Cardiac septum (tissue), 1 donor: Measurements from ENCODE around the gene PTPN4. TPM values are rescaled to one million over a fixed set of nuclear protein-coding genes. Genes with fewer than 3 reads are reported as not detected.
"Not testable (repeated sequence)": the region's sequence is repeated elsewhere in the genome, so short reads cannot be mapped to it uniquely, and the experiment has no call there.

Source experiments
- DNase-seq: peaks from one replicate; pipeline ENCODE4 v3.0.0-alpha.2; 2020; ENCODE audit warnings: low spot score
- intact Hi-C: fragments of 100-400 bp; cut with DNase I; formaldehyde crosslinking; loops from one replicate; pipeline ENCODE4 v1.14.0; 2022
- total RNA-seq: library from RNA; stranded (reverse); fragmentation: NEBNext Ultra II Directional; extraction: Animal tissue kit (Norgen Biotek cat#: 25700); gene quantifications from one replicate; pipeline ENCODE4 v1.2.1, GENCODE V29; 2021
- donor health status: DM: no; HTN: no; CAD: no.

The PTPN4 gene
- total RNA-seq, 1 donor from 2014 or later, result 35.7 TPM

DNA sequence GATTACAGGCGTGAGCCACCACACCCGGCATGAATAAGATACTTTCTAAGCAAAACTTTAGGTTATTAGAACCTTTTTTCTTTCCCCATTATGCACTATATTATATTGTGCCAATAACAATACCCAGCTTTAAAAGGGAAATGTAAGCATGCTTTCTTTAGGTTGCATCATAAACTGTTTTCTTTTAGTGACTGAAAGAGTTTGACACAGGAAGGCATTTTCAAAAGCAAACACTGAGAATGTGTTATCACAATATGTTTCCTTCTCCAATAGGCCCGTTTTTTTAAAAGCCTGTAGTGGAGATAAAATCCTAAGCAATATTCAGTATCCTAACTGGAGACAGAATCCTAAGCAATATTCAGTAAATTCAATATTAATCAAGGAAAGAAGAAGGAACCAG lies 236.4 kb downstream of the PTPN4 start:
- no peak for DNase-seq

DNA sequence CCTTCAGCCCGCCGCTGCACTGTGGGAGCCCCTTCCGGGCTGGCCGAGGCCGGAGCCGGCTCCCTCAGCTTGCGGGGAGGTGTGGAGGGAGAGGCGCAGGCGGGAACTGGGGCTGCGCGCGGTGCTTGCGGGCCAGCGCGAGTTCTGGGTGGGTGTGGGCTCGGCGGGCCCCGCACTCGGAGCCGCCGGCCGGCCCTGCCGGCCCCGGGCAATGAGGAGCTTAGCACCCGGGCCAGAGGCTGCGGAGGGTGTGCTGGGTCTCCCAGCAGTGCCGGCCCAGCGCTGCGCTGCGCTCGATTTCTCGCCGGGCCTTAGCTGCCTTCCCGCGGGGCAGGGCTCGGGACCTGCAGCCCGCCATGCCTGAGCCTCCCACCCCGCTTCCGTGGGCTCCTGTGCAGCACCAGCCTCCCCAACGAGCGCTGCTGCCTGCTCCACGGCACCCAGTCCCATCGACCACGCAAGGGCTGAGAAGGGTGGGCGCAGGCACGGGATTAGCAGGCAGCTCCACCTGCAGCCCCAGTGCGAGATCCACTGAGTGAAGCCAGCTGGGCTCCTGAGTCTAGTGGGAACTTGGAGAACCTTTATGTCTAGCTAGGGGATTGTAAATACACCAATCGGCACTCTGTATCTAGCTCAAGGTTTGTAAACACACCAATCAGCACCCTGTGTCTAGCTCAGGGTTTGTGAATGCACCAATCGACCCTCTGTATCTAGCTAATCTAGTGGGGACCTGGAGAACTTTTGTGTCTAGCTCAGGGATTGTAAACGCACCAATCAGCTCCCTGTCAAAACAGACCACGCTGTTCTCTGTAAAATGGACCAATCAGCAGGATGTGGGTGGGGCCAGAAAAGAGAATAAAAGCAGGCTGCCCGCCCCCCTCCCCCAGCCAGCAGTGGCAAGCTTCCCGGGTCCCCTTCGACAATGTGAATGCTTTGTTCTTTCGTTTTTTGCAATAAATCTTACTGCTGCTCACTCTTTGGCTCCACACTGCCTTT lies 237.5 kb downstream of the PTPN4 start:
- intact Hi-C loops, DNase-seq: not testable (repeated sequence)

More for the DNA sequence above, 236.4 kb downstream of the PTPN4 start:
- intact Hi-C loops, result no loop called here

DNA sequence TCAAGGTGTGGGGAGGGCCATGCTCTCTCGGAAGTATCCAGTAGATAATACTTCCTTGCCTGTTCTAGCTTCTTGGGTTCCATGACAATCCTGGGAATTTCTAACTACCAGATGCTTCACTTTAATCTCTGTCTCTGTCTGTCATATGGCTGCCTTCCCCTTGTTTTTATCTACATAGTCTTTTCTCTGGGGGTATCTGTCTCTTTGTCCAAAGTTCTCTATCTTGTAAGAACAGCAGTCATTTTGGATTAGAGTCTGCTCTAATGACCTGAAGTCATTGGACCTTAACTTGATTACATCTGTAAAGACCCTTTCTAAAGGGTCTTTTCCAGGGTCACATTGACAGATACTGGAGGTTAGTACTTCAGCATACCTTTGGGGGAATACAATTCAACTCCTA lies 241.7 kb downstream of the PTPN4 start:
- intact Hi-C loops, result no loop called here
- DNase-seq, result no peak

DNA sequence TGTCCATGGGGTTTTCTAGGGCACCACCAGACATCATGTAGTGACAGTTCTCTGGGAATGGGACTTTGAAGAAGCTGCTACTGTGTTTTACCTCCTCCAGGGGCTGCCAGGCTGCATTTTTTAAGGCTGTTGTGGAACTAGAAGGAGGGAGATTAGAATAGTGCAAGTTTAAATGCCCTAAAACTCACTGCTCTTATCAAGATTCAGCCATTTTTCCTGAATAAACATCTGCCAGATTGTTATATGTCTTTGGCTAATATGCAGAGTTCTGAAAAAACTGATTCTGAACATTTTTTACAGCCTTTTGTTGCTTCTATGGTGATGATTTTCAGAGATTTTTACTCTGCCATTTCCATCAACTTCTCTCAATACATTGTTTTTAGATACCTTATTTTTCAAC lies 244.5 kb downstream of the PTPN4 start:
- DNase-seq, result no peak
- intact Hi-C loops, result no loop called here

DNA sequence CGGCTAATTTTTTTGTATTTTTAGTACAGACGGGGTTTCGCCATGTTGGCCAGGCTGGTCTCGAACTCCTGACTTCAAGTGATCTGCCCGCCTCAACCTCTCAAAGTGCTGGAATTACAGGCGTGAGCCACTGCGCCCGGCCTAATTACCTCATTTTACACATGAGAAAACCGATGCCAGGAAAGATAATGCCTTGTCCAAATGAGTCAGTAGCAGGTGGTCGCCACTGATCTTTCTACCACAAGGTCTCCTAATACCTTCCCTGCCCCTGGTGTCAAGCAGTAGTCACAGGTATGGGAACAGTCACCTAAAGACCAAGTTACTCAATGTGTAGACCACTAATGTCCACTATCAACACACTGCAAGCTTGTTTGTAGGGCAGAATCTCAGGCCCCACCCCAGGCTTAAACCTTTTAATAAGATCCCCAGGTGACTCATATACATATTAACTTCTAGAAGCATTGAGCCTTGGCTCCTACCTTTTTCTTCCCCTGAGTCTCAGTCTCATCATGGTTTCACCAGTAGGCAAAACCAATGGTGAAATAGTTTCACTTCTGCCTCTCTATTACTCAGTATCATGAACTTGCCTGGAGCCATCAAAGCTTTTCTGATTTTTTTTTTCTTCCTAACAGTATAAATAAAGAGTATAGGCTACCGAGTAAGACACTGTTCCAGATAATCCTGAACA lies 246.3 kb downstream of the PTPN4 start:
- intact Hi-C loops, result no loop called here
- DNase-seq, result no peak

DNA sequence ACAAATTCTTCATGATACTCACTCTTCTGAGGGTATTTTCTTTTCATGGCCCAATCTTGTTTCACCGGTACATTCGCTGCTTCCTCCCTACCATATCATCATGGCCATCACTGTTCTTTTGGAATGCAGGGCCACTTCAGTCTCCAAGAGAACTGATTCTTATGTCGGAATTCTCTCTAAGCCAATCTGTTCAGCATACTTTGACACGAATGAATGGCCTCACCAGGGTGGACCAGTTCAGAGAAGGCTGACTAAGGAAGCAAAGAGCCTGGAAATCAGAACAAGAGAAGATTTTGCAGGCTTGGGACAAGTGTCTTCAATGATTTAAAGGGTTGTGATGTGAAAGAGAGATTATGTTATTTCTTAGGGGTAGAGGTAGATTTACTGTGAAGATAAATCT lies 248.1 kb downstream of the PTPN4 start:
- DNase-seq, result no peak
- intact Hi-C loops, result no loop called here

DNA sequence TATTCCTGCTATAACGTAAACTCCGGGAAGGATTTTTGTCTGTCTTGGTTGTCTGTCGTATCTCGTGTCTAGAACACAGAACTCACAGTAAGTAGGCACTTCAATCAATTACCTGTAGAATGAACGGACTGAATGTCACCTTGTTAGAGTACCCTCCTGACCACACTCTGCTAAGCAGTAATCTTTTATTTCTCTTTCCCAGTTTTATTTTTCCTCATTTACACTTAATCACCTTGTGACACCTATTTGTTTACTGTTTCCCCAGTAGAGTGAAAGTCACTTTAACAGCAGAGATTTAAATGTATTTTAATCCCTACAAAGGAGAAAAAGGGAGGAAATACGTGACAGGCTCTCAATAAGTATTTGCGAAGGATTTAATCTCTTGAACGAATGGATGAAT lies 252.6 kb downstream of the PTPN4 start:
- intact Hi-C loops, result loop anchor here (5.0 kb wide), 2 partner anchors 95 to 255 kb away; partner anchors contain the start of gene PTPN4
- no peak for DNase-seq

DNA sequence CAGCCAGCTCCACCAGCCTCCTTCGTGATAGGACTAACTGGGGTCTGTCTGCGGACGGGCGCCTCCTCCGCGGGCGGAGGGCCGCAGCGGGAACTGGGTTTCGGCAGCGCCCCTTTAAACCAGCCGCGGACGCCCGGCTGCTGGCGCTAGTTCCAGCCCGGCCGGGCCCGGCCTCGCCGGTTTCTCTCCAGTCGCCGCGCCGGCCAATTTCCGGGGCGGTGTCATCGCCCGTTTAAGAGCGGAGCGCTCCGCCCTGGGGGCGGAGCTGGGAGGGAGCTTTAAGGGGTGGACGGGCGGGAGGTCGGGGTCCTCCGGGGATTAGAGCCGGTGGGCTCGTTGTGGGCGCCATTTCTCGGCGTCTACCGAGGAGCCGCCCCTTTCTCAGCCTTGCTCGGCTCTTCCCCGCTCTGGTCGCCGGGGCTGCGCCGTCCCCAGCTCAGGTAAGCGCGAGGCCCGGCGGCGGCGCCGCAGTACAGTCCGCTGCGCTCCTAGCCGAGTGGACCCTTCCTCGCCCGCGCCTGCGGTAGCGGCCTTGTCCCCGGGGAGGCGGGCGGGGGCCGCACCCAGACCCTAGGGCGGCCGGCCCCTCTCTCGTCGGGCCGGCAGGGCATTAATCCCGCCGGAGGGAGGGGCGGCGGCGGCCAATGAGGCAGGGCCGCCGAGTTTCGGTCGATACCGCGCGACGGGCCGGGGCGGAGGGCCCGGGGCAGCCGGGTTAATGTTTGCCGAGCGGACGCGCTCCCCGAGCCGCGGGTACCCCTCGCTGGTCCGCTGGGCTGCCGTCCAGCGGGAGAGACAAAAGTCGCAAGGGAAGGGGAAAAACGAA lies 253.3 kb downstream of the PTPN4 start, which contains the start of gene EPB41L5:
TSS of gene EPB41L5 (plus strand) at position 307 of the 826 bp plus-strand sequence. CDS start 6,008 bp downstream, outside the sequence.
- intact Hi-C loops, result loop anchor here (5.0 kb wide), 2 partner anchors 94 to 256 kb away; partner anchors contain the start of gene PTPN4
- peak; percentile 95 for DNase-seq

DNA sequence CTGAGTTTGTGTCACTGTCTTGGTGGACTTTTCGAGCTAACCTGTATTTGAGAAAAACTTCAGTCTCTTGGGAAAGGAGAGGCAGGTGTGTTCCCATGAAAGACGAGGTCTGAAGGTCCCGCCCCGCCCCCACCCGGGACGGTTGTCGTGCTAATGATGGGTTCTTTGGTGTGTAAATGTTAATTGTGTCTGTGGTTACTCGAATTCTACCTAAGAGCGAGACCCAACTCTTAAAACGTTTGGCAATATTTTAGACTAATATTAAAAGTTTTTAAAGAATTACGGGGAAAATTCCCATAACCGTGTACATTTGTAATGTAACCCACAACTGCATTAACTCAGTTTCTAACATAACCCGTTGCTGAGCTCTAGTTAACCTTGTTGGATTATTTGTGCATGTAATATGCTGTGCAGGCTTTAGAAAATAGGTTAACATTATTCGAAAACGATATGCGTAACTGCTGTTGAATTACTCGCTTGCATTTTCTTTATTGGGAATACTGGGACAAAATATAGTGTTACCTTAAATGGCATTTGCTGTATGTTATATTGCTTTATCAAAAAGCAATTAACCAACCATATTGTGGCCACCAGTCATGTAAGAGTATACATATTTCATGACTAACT lies 254.0 kb downstream of the PTPN4 start:
- intact Hi-C loops, result loop anchor here (5.0 kb wide), 2 partner anchors 94 to 256 kb away; partner anchors contain the start of gene PTPN4
- no peak for DNase-seq

DNA sequence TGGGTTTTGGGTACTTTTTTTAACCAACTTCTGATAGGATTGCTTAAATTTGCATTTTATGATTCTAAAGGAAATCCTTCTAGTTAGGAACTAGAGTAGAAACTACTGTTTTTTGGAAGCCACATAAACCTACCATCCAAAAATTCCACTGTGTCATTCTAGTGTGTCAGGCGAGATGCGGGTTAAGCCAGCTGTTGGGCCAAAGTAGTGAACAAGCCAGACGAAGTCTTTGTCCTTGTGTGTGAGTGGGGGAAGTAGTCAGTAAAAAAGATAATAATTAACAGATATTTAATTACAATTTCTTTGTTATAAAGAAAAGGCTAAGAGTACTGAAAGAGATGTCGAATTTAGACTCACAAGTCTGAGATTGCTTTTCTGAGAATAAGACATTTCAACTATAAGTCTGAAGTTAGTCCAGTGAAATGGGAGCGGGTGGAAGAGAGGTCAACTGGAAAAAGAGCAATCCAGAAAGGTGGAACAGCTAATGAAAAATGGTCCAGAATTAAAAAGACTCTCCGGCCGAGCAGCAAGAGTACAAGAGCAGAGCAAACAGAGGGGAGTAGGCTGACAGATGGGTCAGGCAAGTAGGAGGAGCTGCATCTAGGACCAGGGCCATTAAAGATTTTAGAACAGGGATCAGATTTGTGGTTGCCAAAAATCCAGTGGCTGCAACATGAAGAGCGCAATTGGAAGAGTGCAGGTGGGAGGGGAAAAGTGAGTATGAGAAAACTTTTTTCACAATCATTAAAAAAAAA lies 254.7 kb downstream of the PTPN4 start:
- intact Hi-C loops, result loop anchor here (5.0 kb wide), 2 partner anchors 93 to 257 kb away; partner anchors contain the start of gene PTPN4
- DNase-seq, result no peak

DNA sequence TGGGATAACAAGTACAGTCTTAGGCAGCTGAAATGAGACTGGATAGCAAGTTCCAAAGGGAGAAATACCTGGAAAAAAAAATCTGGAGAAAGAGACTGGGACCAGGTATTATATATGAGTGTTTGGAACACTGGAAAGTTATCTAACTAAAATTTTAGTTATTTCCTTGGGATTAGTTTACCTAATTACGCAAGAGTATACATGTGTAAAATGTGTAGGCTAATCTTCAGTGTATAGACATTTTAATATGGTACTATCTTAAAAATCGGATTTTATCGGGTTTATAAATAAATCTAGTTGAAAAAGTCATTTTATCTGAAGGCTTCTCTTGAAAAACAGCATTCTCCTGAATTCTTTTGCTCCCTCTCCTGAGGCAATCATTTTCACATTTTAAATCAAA lies 257.1 kb downstream of the PTPN4 start:
- intact Hi-C loops, result no loop called here
- no peak for DNase-seq

DNA sequence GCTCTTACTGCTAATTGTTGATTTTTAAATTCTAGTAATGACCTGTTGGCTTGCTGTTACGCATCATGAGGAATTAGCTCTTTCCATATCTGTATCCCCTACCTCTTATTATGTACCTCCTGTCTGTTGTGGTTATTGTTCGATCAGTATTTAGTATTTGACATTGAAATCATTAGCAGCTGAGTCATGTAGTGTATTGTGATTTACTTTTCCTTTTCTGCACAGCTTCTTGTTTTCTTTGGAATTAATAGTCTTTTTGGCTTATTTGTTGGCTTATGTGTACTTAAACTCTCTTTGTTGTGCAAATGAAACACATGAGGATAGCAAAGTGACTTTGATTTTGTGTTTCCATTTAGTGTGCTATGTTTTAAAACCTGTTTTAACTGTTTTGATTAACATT lies 257.5 kb downstream of the PTPN4 start:
- DNase-seq, result no peak
- intact Hi-C loops, result no loop called here

DNA sequence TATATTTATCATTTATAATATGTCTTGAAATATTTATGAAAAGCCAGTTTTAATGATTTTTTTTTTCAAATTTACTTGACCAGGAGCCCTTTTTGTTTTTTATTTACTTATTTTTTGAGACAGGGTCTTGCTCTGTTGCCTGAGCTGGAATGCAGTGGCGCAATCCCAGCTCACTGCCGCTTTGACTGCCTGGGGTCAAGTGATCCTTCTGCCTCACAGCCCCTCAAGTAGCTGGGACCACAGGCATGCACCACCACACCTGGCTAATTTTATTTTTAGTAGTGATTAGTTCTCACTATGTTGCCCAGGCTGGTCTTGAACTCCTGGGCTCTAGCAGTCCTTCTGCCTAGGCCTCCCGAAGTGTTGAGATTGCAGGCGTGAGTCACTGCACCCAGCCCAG lies 258.8 kb downstream of the PTPN4 start:
- no peak for DNase-seq
- intact Hi-C loops, result no loop called here

DNA sequence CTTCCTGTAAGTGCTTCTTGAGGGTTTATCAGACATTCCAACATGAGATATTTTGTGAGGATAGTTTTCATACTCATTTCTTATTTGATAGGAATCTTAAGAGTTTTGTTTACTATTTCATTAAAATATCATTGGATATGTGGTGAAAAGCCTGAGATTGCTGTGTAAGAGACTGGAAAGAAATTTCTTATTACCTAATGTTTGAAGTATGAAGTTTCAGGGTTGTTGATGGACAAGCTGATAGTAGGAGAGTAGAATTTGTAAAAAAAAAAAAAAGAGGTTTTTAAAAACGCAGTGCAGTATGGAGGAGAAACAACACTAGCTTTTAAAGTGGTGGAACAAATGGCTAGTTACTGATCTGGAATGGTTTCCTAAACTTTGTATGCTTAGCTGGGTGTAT lies 260.8 kb downstream of the PTPN4 start:
- intact Hi-C loops, result no loop called here
- DNase-seq, result no peak

DNA sequence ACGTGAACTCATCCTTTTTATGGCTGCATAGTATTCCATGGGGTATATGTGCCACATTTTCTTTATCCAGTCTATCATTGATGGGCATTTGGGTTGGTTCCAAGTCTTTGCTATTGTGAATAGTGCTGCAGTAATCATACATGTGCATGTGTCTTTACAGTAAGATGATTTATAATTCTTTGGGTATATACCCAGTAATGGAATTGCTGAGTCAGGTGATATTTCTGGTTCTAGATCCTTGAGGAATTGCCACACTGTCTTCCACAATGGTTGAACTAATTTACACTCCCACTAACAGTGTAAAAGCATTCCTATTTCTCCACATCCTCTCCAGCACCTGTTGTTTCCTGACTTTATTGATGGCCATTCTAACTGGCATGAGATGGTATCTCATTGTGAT lies 262.8 kb downstream of the PTPN4 start:
- intact Hi-C loops, result not testable (repeated sequence)

DNA sequence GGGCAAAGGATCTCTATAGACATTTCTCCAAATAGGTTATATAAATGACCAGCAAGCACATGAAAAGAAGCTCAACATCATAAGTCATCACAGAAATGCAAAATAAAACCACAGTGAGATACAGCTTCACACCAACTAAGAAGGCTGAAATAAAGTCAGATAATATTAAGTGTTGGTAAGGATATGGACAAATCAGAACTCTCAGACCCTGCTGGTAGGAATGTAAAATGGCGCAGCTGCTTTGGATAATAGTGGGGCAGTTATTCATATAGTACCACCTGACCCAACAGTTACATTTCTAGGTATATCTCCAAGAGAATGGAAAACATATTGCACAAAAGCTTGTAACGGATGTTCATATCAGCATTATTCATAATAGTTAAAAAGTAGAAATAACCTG lies 267.2 kb downstream of the PTPN4 start:
- intact Hi-C loops, result no loop called here
- DNase-seq, result no peak

More for the DNA sequence above, 262.8 kb downstream of the PTPN4 start:
- not testable (repeated sequence) for DNase-seq

DNA sequence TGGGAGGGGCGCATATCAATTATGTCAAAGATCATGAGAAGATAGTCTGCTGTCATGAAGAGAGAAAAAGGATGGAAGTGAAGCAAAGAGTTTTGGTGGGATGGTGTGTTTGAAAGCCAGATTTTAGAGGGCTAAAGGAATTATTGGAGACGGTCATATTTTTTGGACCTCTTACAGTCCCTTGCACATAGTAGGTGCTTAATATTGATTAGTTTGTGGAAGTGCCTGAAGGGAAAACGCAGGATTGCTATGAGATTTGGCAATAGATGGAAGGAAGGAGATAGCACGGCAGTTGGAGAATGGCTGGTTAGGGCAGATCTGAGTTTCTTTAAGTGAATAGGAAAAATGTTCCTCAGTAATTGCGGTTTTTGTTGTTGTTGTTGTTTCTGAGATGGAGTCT lies 269.1 kb downstream of the PTPN4 start:
- intact Hi-C loops, result no loop called here

More for the DNA sequence above, 269.1 kb downstream of the PTPN4 start:
- no peak for DNase-seq
